C4-2B (cell line): ENCODE measurements around the gene CDKN2B-AS1.

ENCODE experiments used
- ZFX ChIP-seq: fragments of 450-650 bp; IDR thresholded peaks from 2 replicates; pipeline ENCODE4 v1.6.1; 2017
- TF ChIP-seq, protein P1 (sequence below): fragments of 450-650 bp; conservative IDR thresholded peaks from 2 replicates; pipeline ENCODE4 v1.5.1; 2017; ENCODE audit warnings: mild to moderate bottlenecking

DNA sequence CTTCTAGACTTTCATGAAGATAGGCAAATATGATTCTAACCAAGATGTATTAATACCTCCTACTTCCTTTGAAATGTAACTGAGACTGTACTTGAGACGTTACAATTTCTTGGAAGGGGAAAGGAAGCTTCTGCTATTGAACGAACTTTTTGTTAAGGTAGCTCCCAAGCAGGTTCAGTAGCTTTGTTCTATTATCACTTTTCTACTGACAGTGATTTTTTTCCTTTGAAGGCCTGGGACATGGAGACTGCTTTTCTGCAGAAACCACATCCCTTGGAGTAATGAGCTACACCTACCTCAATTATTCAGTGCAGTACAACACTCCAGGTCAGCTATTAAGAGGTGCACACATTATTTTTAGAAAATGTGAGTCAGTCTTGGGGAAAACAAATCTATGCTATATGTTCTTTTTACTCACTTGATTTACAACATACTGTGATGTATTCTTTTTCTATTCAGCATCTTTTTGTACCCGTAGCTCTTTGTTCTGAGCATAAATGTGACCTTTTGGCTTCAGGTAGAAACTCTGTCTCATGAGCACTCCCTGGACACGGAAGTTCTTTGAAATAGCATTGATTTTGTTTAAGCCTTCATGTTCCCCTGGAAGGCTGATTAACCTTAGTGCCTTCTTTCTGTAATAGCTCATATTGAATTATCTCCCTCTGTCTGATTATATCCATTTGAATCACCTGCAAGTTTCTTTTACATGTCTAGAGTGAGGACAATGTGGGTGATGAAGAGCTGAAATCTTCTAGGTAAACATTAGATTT lies 71.0 kb downstream of the CDKN2B-AS1 start:
- TF ChIP-seq, protein P1, sequence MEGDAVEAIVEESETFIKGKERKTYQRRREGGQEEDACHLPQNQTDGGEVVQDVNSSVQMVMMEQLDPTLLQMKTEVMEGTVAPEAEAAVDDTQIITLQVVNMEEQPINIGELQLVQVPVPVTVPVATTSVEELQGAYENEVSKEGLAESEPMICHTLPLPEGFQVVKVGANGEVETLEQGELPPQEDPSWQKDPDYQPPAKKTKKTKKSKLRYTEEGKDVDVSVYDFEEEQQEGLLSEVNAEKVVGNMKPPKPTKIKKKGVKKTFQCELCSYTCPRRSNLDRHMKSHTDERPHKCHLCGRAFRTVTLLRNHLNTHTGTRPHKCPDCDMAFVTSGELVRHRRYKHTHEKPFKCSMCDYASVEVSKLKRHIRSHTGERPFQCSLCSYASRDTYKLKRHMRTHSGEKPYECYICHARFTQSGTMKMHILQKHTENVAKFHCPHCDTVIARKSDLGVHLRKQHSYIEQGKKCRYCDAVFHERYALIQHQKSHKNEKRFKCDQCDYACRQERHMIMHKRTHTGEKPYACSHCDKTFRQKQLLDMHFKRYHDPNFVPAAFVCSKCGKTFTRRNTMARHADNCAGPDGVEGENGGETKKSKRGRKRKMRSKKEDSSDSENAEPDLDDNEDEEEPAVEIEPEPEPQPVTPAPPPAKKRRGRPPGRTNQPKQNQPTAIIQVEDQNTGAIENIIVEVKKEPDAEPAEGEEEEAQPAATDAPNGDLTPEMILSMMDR: no peak
- no peak for TF ChIP-seq ZFX
